Natural killer cell treated with Interleukin-12 subunit alpha and Interleukin-12 subunit beta and Interleukin-15 and Interleukin-18, amount 100 ng/mL, for 72 hours (primary cell): ENCODE results near the gene C5orf47. TPM values are rescaled to one million over a fixed set of nuclear protein-coding genes. Genes with fewer than 3 reads are reported as not detected.

ENCODE experiments used
- ATAC-seq, 2 donors: fragments of 150-1000 bp; cut with Tn5 transposase in 1 of 2; sonication (Bioruptor Pico), chemical (Tn5 transposase) in 1 of 2; 2 replicates each; pipeline ENCODE4 v1.10.0; 2021
- DNase-seq: peaks from one replicate; pipeline ENCODE4 v3.0.0; 2022; ENCODE audit warnings: low spot score
- H3K27ac Mint-ChIP-seq, 2 donors: 1 replicate in 1 of 2; 2 replicates in 1 of 2; pipeline ENCODE4 v1.8.0; 2022; ENCODE audit warnings: mixed read lengths in 2 of 2, mild to moderate bottlenecking in 1 of 2, moderate library complexity in 1 of 2
- H3K27me3 Mint-ChIP-seq, 2 donors: 1 replicate in 1 of 2; 2 replicates in 1 of 2; pipeline ENCODE4 v1.8.0; 2022; ENCODE audit warnings: mixed read lengths in 2 of 2
- H3K36me3 Mint-ChIP-seq: one replicate; pipeline ENCODE4 v1.8.0; 2022; ENCODE audit warnings: mixed read lengths
- H3K4me1 Mint-ChIP-seq, 2 donors: 1 replicate in 1 of 2; 2 replicates in 1 of 2; pipeline ENCODE4 v1.8.0; 2022; ENCODE audit warnings: low read depth in 2 of 2, mixed read lengths in 2 of 2, mild to moderate bottlenecking in 1 of 2
- H3K4me3 Mint-ChIP-seq: one replicate; pipeline ENCODE4 v1.8.0; 2022; ENCODE audit warnings: mixed read lengths
- H3K9me3 Mint-ChIP-seq: 2 replicates; pipeline ENCODE4 v1.8.0; 2022; ENCODE audit warnings: mixed read lengths
- total RNA-seq, 2 donors: library from RNA; stranded (reverse); gene quantifications; one replicate each; pipeline ENCODE4 v1.2.3, GENCODE V29; 2022

C5orf47 gene, protein sequence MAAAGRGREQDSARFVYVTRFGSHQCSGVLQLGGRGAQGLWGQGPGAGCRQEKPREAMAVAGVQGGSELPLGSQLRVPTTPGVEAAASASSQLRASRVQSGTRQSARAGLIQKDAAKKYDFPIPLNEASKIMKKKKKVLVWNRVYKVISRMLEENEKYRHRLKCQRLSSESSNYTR
- not detected for total RNA-seq

GRCh38 chr5:173988554-173989431 is at the start of gene C5orf47:
Gene C5orf47 (plus strand): TSS chr5:173989170. CDS start chr5:173989264, 94 bp downstream.
- Mint-ChIP-seq H3K4me3 (no peak within 1 kb of the TSS), H3K27ac (no peak within 1 kb of the TSS), H3K27me3 (peaks cover 7 to 29% of the 10 kb centered on the region in 2 donors), H3K9me3 (no peaks in the 10 kb centered on the region), H3K4me1 (no peaks in the 10 kb centered on the region), H3K36me3 (no peaks in the 10 kb centered on the region)
- no peak for DNase-seq
- ATAC-seq = peak in 1 of 2 donors; percentile 52

DNA sequence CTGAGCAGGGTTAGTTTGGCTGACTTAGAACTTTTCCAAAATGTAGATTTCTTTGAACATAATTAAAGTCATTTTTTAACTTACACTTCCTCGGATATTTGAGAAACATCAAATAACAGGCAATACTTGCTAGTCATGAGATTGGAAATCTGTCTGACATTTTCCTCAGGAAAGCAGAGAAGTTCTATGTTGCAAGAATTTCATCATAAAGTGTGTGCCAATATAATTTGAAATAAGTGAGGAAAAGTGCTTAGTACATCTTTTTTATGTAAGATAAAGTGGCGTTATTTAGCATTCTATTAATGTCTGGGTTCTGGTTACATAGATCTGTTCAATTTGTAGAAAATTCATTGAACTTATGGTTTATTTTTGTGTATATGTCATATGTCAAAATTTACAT is 48.7 kb upstream of the C5orf47 start:
- Mint-ChIP-seq H3K4me1 (peaks cover 7 to 10% of the 10 kb centered on the region in 2 donors), H3K9me3 (no peaks in the 10 kb centered on the region), H3K4me3 (no peak overlapping the region), H3K27me3 (no peaks in the 10 kb centered on the region), H3K36me3 (no peaks in the 10 kb centered on the region), H3K27ac (no peak overlapping the region)
- DNase-seq = no peak
- ATAC-seq = no peak

GRCh38 chr5:173941102-173941501 is 47.9 kb upstream of the C5orf47 start:
- no peaks in the 10 kb centered on the region for H3K9me3 Mint-ChIP-seq
- no peak overlapping the region for H3K27ac Mint-ChIP-seq
- ATAC-seq (no peak), DNase-seq (no peak)
- H3K36me3 Mint-ChIP-seq = no peaks in the 10 kb centered on the region
- H3K4me1 Mint-ChIP-seq = peaks cover 7 to 10% of the 10 kb centered on the region in 2 donors
- H3K27me3 Mint-ChIP-seq = no peaks in the 10 kb centered on the region
- no peak overlapping the region for H3K4me3 Mint-ChIP-seq

- no peak overlapping the region for H3K4me3 Mint-ChIP-seq
- ATAC-seq = no peak
- no peaks in the 10 kb centered on the region for H3K9me3 Mint-ChIP-seq
- no peak overlapping the region for H3K27ac Mint-ChIP-seq
- H3K4me1 Mint-ChIP-seq = peaks cover 7 to 10% of the 10 kb centered on the region in 2 donors
- H3K36me3 Mint-ChIP-seq = peaks cover 8% of the 10 kb centered on the region
- DNase-seq = no peak
- H3K27me3 Mint-ChIP-seq = no peaks in the 10 kb centered on the region
Observed at GRCh38 chr5:173941758-173942401, 47.1 kb upstream of the C5orf47 start.

DNA sequence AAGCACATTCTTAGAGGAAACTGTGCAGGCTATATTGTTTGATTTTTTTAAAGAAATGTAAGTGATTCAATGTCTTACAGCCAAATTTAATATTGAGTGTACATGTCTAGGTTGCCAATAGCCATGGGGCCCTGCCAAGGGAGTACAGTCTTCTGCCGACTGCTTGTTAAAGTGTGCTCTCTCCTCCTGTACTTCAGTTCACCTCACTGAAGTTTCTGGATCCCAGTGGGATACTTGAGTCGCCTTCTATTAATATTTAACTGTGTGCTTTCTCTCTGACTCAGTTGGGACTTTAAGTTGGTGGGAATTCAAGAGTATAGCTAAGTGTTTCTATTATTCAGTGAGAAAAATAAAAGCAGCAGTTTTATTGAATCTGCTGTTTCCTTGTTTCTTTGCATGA is 44.5 kb upstream of the C5orf47 start:
- Mint-ChIP-seq H3K9me3 (no peaks in the 10 kb centered on the region), H3K27me3 (no peaks in the 10 kb centered on the region), H3K4me3 (no peak overlapping the region), H3K4me1 (peaks cover 3 to 5% of the 10 kb centered on the region in 2 donors), H3K36me3 (peaks cover 17% of the 10 kb centered on the region), H3K27ac (no peak overlapping the region)
- DNase-seq (no peak), ATAC-seq (no peak)

GRCh38 chr5:173945160-173945559 is 43.8 kb upstream of the C5orf47 start:
- Mint-ChIP-seq H3K27me3 (no peaks in the 10 kb centered on the region), H3K9me3 (no peaks in the 10 kb centered on the region), H3K4me3 (no peak overlapping the region), H3K36me3 (peaks cover 21% of the 10 kb centered on the region), H3K27ac (no peak overlapping the region), H3K4me1 (peaks cover 3 to 5% of the 10 kb centered on the region in 2 donors)
- ATAC-seq (no peak), DNase-seq (no peak)

DNA sequence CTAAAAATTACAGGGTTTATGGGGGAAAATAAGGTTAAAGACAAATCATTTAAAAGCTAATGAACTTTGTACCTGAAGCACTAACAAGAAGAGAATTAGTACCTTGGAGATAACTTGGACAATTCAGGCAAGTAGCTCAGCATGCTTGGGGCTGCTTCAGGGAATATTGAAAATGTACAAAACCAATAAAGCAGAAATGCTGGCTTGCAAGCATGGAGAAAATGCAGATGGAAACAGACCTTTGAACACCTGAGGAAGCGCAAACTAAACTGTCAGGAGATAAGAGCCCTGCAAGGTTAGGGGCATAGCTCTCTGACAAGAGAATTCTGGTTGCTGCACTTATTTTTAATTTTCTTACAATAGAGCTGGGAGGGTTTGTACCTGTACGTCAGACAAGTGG is 42.6 kb upstream of the C5orf47 start:
- no peak overlapping the region for H3K4me3 Mint-ChIP-seq
- H3K27ac Mint-ChIP-seq = no peak overlapping the region
- H3K36me3 Mint-ChIP-seq = peaks cover 21% of the 10 kb centered on the region
- ATAC-seq (no peak), DNase-seq (no peak)
- H3K4me1 Mint-ChIP-seq = peaks cover 3 to 5% of the 10 kb centered on the region in 2 donors
- H3K9me3 Mint-ChIP-seq = no peaks in the 10 kb centered on the region
- H3K27me3 Mint-ChIP-seq = no peaks in the 10 kb centered on the region

DNA sequence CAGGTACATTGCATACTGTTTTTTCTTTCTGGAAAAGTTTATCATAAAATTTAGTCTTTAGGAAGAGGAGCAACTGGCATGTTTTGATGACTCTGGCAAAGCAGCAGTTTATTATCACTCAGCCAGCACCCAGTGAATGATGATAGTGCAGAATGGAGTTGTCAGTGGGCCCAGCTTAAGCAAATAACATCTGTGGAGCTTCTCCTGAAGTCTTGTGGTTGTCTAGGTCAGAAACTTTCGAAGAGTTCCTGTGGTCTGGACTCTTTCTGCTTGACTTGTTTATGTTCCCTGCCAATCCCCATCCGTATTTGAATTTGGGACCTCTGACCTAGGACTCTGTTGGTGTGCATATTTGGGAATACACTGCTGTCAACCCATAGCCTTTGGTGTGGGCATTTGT is 38.1 kb upstream of the C5orf47 start:
- Mint-ChIP-seq H3K27ac (no peak overlapping the region), H3K9me3 (no peaks in the 10 kb centered on the region), H3K4me1 (no peaks in the 10 kb centered on the region), H3K36me3 (peaks cover 36% of the 10 kb centered on the region), H3K4me3 (no peak overlapping the region), H3K27me3 (no peaks in the 10 kb centered on the region)
- DNase-seq = no peak
- no peak for ATAC-seq

DNA sequence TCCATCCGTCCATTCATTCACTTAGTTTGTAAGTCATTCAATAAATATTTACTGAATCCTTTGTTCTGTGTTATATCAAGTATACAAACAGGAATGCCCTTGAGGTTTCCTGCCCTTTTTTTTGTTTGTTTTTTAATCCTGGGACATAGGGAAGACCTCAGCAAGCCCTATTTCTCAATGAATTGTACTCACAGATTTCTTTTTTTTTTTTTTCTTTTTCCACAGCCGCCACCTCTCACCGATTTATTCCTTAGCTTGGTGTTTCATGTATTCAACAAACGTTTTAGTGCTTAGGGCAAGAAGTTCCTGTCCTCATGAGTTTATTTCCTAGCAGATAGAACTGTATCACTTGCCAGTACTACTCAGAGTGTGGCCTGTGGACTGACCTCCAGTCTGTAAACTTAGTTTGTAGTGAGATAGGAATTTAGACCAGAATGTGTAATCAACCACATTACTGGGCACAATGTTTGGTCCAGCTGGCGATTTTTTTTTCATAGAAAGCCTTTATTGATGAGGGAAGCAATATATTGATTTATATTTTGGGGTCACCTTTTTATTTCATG is 35.4 kb upstream of the C5orf47 start:
- DNase-seq (no peak), ATAC-seq (no peak)
- H3K9me3 Mint-ChIP-seq = no peaks in the 10 kb centered on the region
- H3K27ac Mint-ChIP-seq = no peak overlapping the region
- no peaks in the 10 kb centered on the region for H3K4me1 Mint-ChIP-seq
- H3K36me3 Mint-ChIP-seq = peaks cover 23% of the 10 kb centered on the region
- no peaks in the 10 kb centered on the region for H3K27me3 Mint-ChIP-seq
- no peak overlapping the region for H3K4me3 Mint-ChIP-seq

DNA sequence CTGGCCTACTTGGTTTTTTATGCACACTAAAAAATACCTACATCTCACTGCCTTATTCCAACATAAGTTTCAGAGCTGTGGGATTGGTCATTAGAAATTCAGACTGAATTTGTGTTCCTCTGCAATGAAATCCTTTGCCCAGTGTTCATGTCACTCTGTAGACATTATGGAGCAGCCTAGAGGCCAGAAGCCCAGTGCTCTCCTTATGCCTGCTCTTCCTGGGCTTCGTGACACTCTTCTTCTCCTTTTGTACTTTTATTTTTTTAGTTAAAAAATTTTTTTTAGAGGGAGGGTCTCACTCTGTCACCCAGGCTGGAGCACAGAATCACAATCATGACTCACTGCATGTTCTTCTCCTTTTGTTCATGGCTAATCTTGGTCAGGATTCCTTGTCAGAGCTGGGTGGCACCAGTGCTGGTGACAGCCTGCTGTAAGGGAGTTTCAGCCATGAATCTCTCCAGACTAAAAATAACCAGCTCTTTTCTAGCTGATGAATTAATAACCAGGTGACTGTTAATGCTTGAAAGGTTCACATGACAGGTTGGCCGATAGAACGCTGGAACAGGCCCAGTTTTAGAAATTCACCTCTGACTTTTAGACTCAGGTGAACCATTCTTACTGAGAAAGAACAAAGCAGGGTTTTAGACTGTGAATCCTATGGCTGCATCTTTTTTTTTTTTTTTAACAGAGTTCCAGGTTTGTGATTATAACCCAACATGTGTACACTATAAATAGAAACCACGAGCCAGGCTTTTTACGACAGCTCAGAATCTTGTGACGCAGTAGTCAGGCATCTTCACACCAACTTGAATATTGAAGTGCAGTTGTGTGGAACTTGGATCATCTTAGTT is 34.1 kb upstream of the C5orf47 start:
- no peak for ATAC-seq
- no peak overlapping the region for H3K27ac Mint-ChIP-seq
- H3K4me3 Mint-ChIP-seq = no peak overlapping the region
- H3K9me3 Mint-ChIP-seq = no peaks in the 10 kb centered on the region
- H3K4me1 Mint-ChIP-seq = no peaks in the 10 kb centered on the region
- no peak for DNase-seq
- peaks cover 17% of the 10 kb centered on the region for H3K36me3 Mint-ChIP-seq
- H3K27me3 Mint-ChIP-seq = no peaks in the 10 kb centered on the region

- H3K4me1 Mint-ChIP-seq = peaks cover 0 to 3% of the 10 kb centered on the region in 2 donors
- no peaks in the 10 kb centered on the region for H3K36me3 Mint-ChIP-seq
- H3K9me3 Mint-ChIP-seq = no peaks in the 10 kb centered on the region
- DNase-seq (no peak), ATAC-seq (no peak)
- H3K27ac Mint-ChIP-seq = no peak overlapping the region
- no peaks in the 10 kb centered on the region for H3K27me3 Mint-ChIP-seq
- H3K4me3 Mint-ChIP-seq = no peak overlapping the region
Observed at GRCh38 chr5:173960986-173961385, 28.0 kb upstream of the C5orf47 start.

DNA sequence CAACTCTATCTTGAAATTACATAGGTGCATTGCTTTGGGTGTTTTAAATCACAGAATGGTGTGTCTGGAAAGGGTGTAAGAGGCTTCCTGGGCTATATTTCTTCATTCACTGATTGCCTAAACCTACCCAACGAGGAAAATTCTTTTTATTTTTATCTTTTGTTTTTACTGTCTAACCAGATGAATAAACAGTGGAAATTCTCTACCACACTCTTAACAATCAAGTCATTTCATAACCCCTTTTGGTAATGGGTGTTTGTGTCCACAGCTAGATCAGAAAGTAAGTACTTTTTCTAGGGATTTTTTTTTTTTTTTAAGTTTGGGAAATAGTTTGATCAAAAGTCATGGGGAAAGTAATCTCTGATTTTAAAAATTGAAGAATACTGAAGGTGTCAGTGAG is 27.6 kb upstream of the C5orf47 start:
- DNase-seq = no peak
- H3K9me3 Mint-ChIP-seq = no peaks in the 10 kb centered on the region
- H3K36me3 Mint-ChIP-seq = no peaks in the 10 kb centered on the region
- no peaks in the 10 kb centered on the region for H3K27me3 Mint-ChIP-seq
- no peak overlapping the region for H3K4me3 Mint-ChIP-seq
- H3K27ac Mint-ChIP-seq = no peak overlapping the region
- no peak for ATAC-seq
- peaks cover 0 to 3% of the 10 kb centered on the region in 2 donors for H3K4me1 Mint-ChIP-seq

GRCh38 chr5:173962436-173962972 is 26.5 kb upstream of the C5orf47 start:
- H3K4me1 Mint-ChIP-seq = peaks cover 0 to 3% of the 10 kb centered on the region in 2 donors
- H3K27me3 Mint-ChIP-seq = no peaks in the 10 kb centered on the region
- no peak overlapping the region for H3K4me3 Mint-ChIP-seq
- ATAC-seq (no peak), DNase-seq (no peak)
- H3K36me3 Mint-ChIP-seq = no peaks in the 10 kb centered on the region
- H3K27ac Mint-ChIP-seq = no peak overlapping the region
- no peaks in the 10 kb centered on the region for H3K9me3 Mint-ChIP-seq
